ENCODE results near the gene KLRC2. TPM values are rescaled to one million over a fixed set of nuclear protein-coding genes. Genes with fewer than 3 reads are reported as not detected.
"Not testable (repeated sequence)": the region's sequence is repeated elsewhere in the genome, so short reads cannot be mapped to it uniquely, and the experiment has no call there.

Gene KLRC2
- total RNA-seq, 1 donor from 2014 or later, result not detected

DNA sequence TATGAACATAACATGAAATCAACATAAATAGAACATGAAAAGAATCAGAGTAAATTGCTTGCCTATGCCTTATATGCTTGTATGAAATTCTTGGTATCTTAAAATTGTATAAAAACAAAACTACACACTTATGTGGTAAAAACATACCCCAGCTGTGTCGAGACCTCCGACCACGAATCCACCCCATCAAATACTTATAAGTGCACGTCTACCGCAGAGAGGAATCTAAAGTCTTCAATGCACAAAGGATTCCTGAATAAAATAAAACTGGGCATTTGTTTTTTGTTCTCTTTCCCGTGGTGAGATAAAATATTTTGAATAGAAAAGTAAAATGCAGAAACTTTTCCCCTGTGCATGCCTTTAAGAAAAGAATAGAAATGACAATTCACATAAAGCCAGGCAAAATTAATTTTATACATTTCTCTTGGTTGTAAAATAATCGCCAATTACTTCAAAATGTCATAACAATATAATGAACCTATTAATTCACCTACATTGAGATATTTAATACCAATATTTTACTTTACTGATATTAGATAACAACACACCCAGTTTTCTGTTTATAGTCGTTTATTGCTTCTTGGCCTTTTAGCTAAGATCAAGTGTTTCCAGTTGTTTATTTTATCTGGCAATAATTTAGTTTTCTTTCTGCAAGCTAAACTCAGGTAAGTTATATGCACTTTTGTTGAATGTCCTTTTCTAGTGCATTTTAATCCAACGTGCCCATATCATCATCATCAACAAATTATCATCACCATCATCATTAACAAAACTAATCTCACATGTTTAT lies 47.0 kb downstream of the KLRC2 start:
- intact Hi-C loops (cut with micrococcal nuclease), result no loop called here
- H3K9me3 Mint-ChIP-seq, result peaks cover 2% of the 10 kb centered on the region
- no peaks in the 10 kb centered on the region for H3K36me3 Mint-ChIP-seq (ENCODE audit: low read depth)
- POLR2A ChIA-PET, result no interaction called here
- DNase-seq, result no peak
- no peak for ATAC-seq (ENCODE audit: low read depth)
- H3K27me3 Mint-ChIP-seq, result peaks cover 11% of the 10 kb centered on the region
- CTCF ChIA-PET, result no interaction called here
- H3K4me1 Mint-ChIP-seq, result peaks cover 18% of the 10 kb centered on the region
- H3K4me3 Mint-ChIP-seq, result peak overlapping the region; percentile 20
- H3K27ac Mint-ChIP-seq, result no peak overlapping the region
- no peak for TF ChIP-seq CTCF (IDR thresholded peaks at IDR 0.05)

GRCh38 chr12:10387498-10387897 lies 48.3 kb downstream of the KLRC2 start:
- intact Hi-C loops (cut with micrococcal nuclease); CTCF ChIA-PET; DNase-seq; ATAC-seq (ENCODE audit: low read depth); H3K27ac Mint-ChIP-seq; H3K4me3 Mint-ChIP-seq; H3K36me3 Mint-ChIP-seq (ENCODE audit: low read depth); H3K9me3 Mint-ChIP-seq: not testable (repeated sequence)
- Mint-ChIP-seq H3K27me3 (peaks cover 12% of the 10 kb centered on the region), H3K4me1 (peaks cover 16% of the 10 kb centered on the region)
- POLR2A ChIA-PET, result interaction anchor here (0.7 kb wide), 1 partner anchor 521 kb away, joined by 3 read pairs; no protein-coding TSS in a partner anchor

GRCh38 chr12:10386857-10387256 lies 49.0 kb downstream of the KLRC2 start:
- Mint-ChIP-seq H3K4me3 (no peak overlapping the region), H3K4me1 (peaks cover 10% of the 10 kb centered on the region), H3K36me3 (ENCODE audit: low read depth) (no peaks in the 10 kb centered on the region), H3K27me3 (peaks cover 12% of the 10 kb centered on the region), H3K9me3 (peaks cover 2% of the 10 kb centered on the region), H3K27ac (no peak overlapping the region)
- intact Hi-C loops (cut with micrococcal nuclease), result no loop called here
- no peak for TF ChIP-seq CTCF (IDR thresholded peaks at IDR 0.05)
- POLR2A ChIA-PET, result interaction anchor here (0.7 kb wide), 1 partner anchor 520 kb away, joined by 3 read pairs; no protein-coding TSS in a partner anchor
- CTCF ChIA-PET, result no interaction called here
- no peak for ATAC-seq (ENCODE audit: low read depth)
- no peak for DNase-seq

DNA sequence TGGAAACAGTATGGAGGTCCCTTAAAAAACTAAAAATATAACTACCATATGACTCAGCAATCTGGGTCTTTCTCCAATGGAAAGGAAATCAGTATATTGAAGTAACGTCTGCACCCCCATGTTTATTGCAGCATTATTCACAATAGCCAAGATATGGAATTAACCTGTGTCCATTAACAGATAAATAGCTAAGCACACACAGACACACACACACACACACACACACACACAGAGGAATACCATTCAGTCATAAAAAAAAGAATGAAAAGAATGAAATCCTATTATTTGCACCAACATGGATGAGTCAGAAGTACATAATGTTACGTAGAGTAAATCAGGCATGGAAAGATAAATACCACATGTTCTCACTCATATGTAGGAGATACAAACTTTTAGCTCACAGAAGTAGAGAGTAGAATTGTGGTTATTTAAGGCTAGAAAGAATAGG lies 50.6 kb downstream of the KLRC2 start:
- ChIA-PET POLR2A (interaction anchor here (0.6 kb wide), 1 partner anchor 20 kb away, joined by 4 read pairs; no protein-coding TSS in a partner anchor), CTCF (interaction anchor here (0.7 kb wide), 1 partner anchor 115 kb away, joined by 5 read pairs; no protein-coding TSS in a partner anchor)
- no peaks in the 10 kb centered on the region for H3K36me3 Mint-ChIP-seq (ENCODE audit: low read depth)

DNA sequence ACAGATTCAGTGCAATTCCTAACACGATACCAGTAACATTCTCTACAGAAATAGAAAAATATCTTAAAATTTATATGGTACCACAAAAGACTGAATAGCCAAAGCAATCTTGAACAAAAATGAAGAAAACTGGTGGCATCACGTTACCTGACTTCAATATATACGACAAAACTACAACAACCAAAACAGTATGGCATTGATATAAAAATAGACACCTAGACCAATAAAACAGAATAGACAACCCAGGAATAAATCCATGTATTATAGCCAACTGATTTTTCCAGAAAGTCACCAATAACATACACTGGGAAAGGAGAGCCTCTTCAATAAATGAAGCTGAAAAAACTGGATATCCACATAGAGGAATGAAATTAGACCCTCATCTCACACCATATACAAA lies 51.6 kb downstream of the KLRC2 start:
- peaks cover 14% of the 10 kb centered on the region for H3K27me3 Mint-ChIP-seq
- no peaks in the 10 kb centered on the region for H3K4me1 Mint-ChIP-seq
- peaks cover 2% of the 10 kb centered on the region for H3K9me3 Mint-ChIP-seq
- ATAC-seq (ENCODE audit: low read depth) (no peak), DNase-seq (no peak)
- no peak for TF ChIP-seq CTCF (IDR thresholded peaks at IDR 0.05)
- H3K27ac Mint-ChIP-seq, result no peak overlapping the region
- no peaks in the 10 kb centered on the region for H3K36me3 Mint-ChIP-seq (ENCODE audit: low read depth)
- POLR2A ChIA-PET, result no interaction called here
- CTCF ChIA-PET, result no interaction called here
- intact Hi-C loops (cut with micrococcal nuclease), result no loop called here
- H3K4me3 Mint-ChIP-seq, result no peak overlapping the region

More for the DNA sequence above, 50.6 kb downstream of the KLRC2 start:
- Mint-ChIP-seq H3K27ac (no peak overlapping the region), H3K4me1 (peaks cover 5% of the 10 kb centered on the region), H3K27me3 (peaks cover 14% of the 10 kb centered on the region), H3K4me3 (no peak overlapping the region), H3K9me3 (peaks cover 2% of the 10 kb centered on the region)
- ATAC-seq (ENCODE audit: low read depth) (no peak), DNase-seq (no peak)
- TF ChIP-seq CTCF (IDR thresholded peaks at IDR 0.05), result no peak
- intact Hi-C loops (cut with micrococcal nuclease), result no loop called here
